T-helper 2 cell treated with Interferon-gamma antibody and Interleukin-4, amounts not matched to agents 5 μg/mL and 100 μg/mL, for 36 hours (primary cell): ENCODE data around the gene PELO.
A peak's percentile ranks its signal among the peaks of the same experiment; 100 is the strongest.

Experiments
- DNase-seq: peaks from one replicate; pipeline ENCODE4 v3.0.0; 2021; ENCODE audit warnings: low spot score
- H3K27ac Mint-ChIP-seq: one replicate; pipeline ENCODE4 v1.8.0; 2021; ENCODE audit warnings: mild to moderate bottlenecking, mixed read lengths
- H3K27me3 Mint-ChIP-seq: one replicate; pipeline ENCODE4 v1.8.0; 2021; ENCODE audit warnings: low read depth, mixed read lengths
- H3K36me3 Mint-ChIP-seq: one replicate; pipeline ENCODE4 v1.8.0; 2021; ENCODE audit warnings: low read depth, mixed read lengths
- H3K4me1 Mint-ChIP-seq: one replicate; pipeline ENCODE4 v1.8.0; 2021; ENCODE audit warnings: low read depth, mixed read lengths
- H3K4me3 Mint-ChIP-seq: one replicate; pipeline ENCODE4 v1.8.0; 2022; ENCODE audit warnings: mild to moderate bottlenecking, moderate library complexity, mixed read lengths
- H3K9me3 Mint-ChIP-seq: one replicate; pipeline ENCODE4 v1.8.0; 2021; ENCODE audit warnings: mixed read lengths

The PELO gene

DNA sequence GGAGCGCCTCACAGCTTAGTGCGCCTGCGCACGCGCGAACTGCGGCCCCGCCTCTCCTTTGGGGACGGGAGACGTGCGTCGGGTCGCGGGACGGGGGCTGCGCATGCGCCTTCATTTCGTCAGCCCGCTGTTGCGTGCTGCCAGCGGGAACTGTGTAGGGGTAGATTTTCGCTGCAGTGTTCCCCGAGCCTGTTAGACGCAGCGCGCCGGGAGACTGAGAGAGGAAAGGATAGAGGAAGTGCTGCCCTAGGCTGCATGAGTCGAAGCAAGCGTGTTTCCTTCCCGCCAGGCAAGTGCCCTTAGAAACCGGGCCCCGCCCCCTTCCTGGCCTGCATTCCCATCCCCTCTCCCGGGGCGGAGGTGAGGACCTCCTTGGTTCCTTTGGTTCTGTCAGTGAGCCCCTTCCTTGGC lies 12.3 kb downstream of the PELO start:
- Mint-ChIP-seq H3K9me3 (no peaks in the 10 kb centered on the region), H3K27me3 (peaks cover 6% of the 10 kb centered on the region), H3K4me3 (peak overlapping the region; percentile 98), H3K36me3 (peaks cover 35% of the 10 kb centered on the region), H3K27ac (peak overlapping the region; percentile 97), H3K4me1 (peaks cover 47% of the 10 kb centered on the region)
- DNase-seq = peak; percentile 96

GRCh38 chr5:52800394-52801213 lies 12.9 kb downstream of the PELO start:
- H3K4me3 Mint-ChIP-seq = peak overlapping the region; percentile 98
- peaks cover 6% of the 10 kb centered on the region for H3K27me3 Mint-ChIP-seq
- no peaks in the 10 kb centered on the region for H3K9me3 Mint-ChIP-seq
- peak overlapping the region; percentile 97 for H3K27ac Mint-ChIP-seq
- H3K36me3 Mint-ChIP-seq = peaks cover 39% of the 10 kb centered on the region
- H3K4me1 Mint-ChIP-seq = peaks cover 51% of the 10 kb centered on the region
- DNase-seq = peak; percentile 67

GRCh38 chr5:52801329-52801728 lies 13.6 kb downstream of the PELO start:
- Mint-ChIP-seq H3K27ac (peak overlapping the region; percentile 97), H3K4me1 (peaks cover 53% of the 10 kb centered on the region), H3K4me3 (peak overlapping the region; percentile 98), H3K36me3 (peaks cover 39% of the 10 kb centered on the region), H3K27me3 (peaks cover 6% of the 10 kb centered on the region), H3K9me3 (no peaks in the 10 kb centered on the region)
- no peak for DNase-seq

DNA sequence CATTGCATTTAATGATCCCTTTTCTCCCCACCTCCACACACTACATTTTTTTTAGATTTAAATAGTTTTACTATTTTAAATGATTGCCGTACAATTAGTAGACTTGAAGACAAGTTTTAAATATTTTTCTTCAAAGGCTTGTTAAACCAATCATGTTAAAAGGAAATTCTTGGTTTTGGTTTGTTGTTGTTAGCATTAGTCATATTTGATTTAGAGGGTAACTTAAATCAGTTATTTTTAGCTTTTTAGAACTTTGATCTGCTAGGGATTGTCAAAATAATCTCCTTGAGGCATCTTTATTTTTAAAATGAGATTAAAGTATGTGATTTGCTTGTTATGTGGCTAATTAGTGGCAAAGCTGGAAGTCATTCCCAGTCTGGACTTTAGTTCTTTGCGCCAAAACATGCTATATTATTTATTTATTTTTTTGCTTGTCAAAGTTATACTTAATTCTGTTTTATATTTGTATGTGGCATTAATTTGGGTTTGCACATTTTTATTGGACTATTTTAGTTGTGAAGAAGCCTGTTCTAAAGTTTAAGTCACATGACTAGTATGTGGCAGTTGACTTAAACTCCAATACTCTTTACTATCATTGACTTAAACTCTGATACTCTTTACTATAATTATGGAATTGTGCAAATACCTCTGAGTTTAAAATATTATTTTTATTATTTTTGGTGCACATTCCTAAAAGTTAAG lies 14.7 kb downstream of the PELO start:
- H3K27ac Mint-ChIP-seq = no peak overlapping the region
- H3K36me3 Mint-ChIP-seq = peaks cover 39% of the 10 kb centered on the region
- peaks cover 48% of the 10 kb centered on the region for H3K4me1 Mint-ChIP-seq
- H3K9me3 Mint-ChIP-seq = no peaks in the 10 kb centered on the region
- H3K4me3 Mint-ChIP-seq = peak overlapping the region; percentile 98
- no peak for DNase-seq
- peaks cover 3% of the 10 kb centered on the region for H3K27me3 Mint-ChIP-seq

DNA sequence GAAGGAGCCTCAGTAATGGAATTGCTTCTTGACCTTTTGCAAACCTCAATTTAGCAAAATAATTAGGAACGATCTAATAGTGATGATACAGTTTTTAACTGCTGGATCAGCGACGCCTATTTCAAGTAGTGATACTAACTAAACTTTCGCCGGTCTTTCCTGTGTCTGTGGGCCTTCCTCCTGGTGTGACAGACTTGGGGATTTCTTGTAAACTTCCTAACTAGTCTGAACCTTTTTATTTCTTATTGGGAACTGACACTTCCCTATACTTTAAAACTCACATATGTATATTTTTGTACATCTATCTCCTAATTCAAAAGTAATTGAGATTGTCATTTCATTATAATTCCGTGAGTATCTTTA lies 15.2 kb downstream of the PELO start:
- Mint-ChIP-seq H3K36me3 (peaks cover 39% of the 10 kb centered on the region), H3K27me3 (peaks cover 3% of the 10 kb centered on the region), H3K9me3 (no peaks in the 10 kb centered on the region), H3K4me3 (peak overlapping the region; percentile 57), H3K27ac (no peak overlapping the region), H3K4me1 (peaks cover 46% of the 10 kb centered on the region)
- DNase-seq = no peak

DNA sequence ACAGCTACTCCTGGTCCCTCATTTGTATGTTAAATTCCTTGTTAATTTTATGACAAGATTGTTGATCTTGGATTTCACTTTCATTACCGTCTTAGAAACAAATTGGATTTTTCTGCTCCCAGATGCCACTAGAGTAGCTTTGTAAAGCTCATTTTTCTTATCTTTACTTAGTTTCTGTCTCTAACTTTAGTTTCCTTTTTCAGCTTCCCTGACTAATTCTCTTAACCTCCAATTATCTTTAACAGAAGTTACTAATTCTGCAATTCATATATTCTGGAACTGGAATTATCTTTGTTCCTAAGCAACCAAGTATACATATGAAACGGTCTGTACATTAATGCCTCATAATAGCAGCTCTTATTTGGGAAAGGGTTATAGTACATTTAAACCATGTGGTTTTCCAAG lies 16.7 kb downstream of the PELO start:
- Mint-ChIP-seq H3K36me3 (peaks cover 39% of the 10 kb centered on the region), H3K27me3 (no peaks in the 10 kb centered on the region), H3K4me3 (peak overlapping the region; percentile 5), H3K9me3 (no peaks in the 10 kb centered on the region), H3K27ac (no peak overlapping the region), H3K4me1 (peaks cover 35% of the 10 kb centered on the region)
- DNase-seq = no peak

- Mint-ChIP-seq H3K27ac (no peak overlapping the region), H3K4me1 (peaks cover 33% of the 10 kb centered on the region), H3K4me3 (no peak overlapping the region), H3K27me3 (no peaks in the 10 kb centered on the region), H3K36me3 (peaks cover 36% of the 10 kb centered on the region), H3K9me3 (no peaks in the 10 kb centered on the region)
- no peak for DNase-seq
Observed at GRCh38 chr5:52804981-52805380, 17.3 kb downstream of the PELO start.

DNA sequence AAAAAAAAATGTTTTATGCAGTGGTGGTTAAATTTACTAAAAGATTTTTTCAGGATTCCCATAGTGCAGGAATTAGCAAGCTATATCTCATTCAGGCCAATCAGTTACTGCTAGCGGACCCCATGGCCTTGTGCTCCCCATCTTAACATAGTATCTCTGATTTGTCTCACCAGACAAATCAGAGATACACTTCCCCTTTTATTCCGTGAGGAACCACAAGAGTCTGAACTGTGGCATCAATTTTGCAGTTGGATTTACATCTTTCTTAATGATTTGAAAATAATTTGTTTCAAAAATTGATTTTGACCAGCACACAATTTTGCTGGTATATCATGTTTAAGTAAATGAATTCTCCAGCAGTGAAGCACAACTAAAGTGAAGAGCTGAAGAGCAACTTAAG lies 17.9 kb downstream of the PELO start:
- Mint-ChIP-seq H3K4me1 (peaks cover 37% of the 10 kb centered on the region), H3K36me3 (peaks cover 33% of the 10 kb centered on the region), H3K27ac (no peak overlapping the region), H3K9me3 (no peaks in the 10 kb centered on the region), H3K4me3 (no peak overlapping the region), H3K27me3 (no peaks in the 10 kb centered on the region)
- DNase-seq = no peak

DNA sequence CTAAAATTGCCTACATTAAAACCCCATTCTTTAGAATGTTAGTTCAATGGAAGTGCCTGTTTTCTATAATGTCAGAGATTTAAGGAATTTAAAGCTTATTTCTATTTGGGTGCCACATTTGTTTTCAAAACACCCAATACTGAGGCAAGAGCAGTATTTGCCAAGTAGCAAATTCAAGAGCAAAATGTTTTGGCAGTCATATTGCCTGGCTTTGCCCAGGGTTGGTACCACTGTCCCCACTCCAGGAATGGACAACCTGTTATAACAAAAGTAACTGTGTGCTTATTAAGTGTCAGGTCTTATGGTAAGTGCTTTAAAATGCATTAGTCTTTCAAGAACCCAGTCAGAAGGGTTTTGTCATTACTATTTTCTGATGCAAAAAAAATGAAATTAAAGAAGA lies 19.3 kb downstream of the PELO start:
- H3K27ac Mint-ChIP-seq = no peak overlapping the region
- peaks cover 21% of the 10 kb centered on the region for H3K36me3 Mint-ChIP-seq
- DNase-seq = no peak
- no peak overlapping the region for H3K4me3 Mint-ChIP-seq
- H3K9me3 Mint-ChIP-seq = no peaks in the 10 kb centered on the region
- H3K4me1 Mint-ChIP-seq = peaks cover 30% of the 10 kb centered on the region
- no peaks in the 10 kb centered on the region for H3K27me3 Mint-ChIP-seq

DNA sequence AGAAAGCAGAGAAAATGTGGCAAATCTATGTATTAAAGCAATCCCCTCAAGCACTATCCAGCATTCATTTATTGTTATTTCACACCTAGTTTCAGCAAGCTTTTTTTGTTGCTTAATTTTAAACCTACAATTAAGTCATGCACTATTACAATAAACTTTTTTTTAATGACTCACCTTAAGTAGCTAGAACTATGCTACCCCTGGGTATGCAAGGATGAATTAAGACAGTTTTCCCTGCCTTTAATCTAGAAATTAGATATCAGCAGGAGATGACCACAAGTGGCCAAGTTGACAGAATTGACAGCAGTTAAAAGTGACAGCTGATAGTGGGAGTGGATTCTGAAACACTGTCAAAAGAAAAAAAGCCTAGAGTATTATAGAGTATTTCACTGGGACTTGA lies 20.0 kb downstream of the PELO start:
- no peaks in the 10 kb centered on the region for H3K27me3 Mint-ChIP-seq
- no peak overlapping the region for H3K27ac Mint-ChIP-seq
- no peak overlapping the region for H3K4me3 Mint-ChIP-seq
- H3K4me1 Mint-ChIP-seq = peaks cover 29% of the 10 kb centered on the region
- H3K36me3 Mint-ChIP-seq = peaks cover 15% of the 10 kb centered on the region
- no peak for DNase-seq
- H3K9me3 Mint-ChIP-seq = no peaks in the 10 kb centered on the region

DNA sequence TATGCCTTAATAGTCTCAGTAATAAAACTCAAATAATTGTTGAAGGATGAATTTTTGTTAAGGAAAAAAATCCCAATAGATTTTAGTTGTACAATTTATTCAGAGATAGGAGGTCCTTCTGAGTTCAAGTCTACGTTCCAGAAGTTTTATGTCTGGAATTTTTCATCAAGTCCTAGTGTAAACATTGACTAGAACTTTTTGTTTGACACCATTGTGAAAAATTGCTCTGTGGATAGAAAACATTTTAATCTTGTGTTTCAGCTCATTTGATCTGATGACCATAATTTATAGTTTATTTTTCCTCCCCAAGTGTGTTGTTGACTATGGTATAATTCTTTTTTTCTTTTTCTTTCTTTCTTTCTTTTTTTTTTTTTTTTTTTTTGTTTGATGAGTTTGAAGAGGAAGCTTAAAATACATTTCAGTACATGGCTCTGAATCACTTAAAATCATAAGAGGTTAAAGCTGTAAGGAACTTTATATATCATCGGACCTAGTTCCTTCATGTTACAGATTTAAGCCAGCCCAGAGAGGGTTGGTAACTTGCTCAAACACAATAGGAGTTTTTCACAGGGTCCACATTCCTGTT lies 20.7 kb downstream of the PELO start:
- Mint-ChIP-seq H3K27ac (no peak overlapping the region), H3K9me3 (no peaks in the 10 kb centered on the region), H3K36me3 (peaks cover 13% of the 10 kb centered on the region), H3K4me3 (no peak overlapping the region), H3K4me1 (peaks cover 26% of the 10 kb centered on the region), H3K27me3 (no peaks in the 10 kb centered on the region)
- DNase-seq = no peak

GRCh38 chr5:52809884-52810283 lies 22.2 kb downstream of the PELO start:
- no peaks in the 10 kb centered on the region for H3K9me3 Mint-ChIP-seq
- no peak for DNase-seq
- H3K27me3 Mint-ChIP-seq = peaks cover 1% of the 10 kb centered on the region
- peaks cover 5% of the 10 kb centered on the region for H3K36me3 Mint-ChIP-seq
- no peak overlapping the region for H3K4me3 Mint-ChIP-seq
- no peak overlapping the region for H3K27ac Mint-ChIP-seq
- peaks cover 16% of the 10 kb centered on the region for H3K4me1 Mint-ChIP-seq

DNA sequence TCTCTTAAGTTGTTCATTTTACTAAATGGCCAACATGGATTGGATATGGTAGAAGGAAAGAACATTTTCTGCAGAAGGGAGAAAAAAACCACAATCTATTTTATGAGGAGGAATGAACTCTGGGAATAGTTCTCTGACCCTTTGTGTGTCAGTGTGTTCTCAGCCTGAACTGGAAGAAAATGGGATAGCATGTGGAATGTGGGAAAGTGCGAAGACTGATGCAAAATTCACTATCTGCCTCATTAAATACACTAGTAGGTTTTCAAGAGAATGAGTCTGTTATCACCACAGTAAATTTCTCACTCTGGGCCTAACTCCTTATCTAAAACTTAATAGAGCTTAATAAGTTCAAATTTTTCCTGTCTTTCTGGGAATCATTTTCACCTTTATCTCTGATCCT lies 22.7 kb downstream of the PELO start:
- no peak overlapping the region for H3K27ac Mint-ChIP-seq
- no peak for DNase-seq
- H3K9me3 Mint-ChIP-seq = no peaks in the 10 kb centered on the region
- H3K4me3 Mint-ChIP-seq = no peak overlapping the region
- H3K27me3 Mint-ChIP-seq = peaks cover 5% of the 10 kb centered on the region
- peaks cover 13% of the 10 kb centered on the region for H3K4me1 Mint-ChIP-seq
- no peaks in the 10 kb centered on the region for H3K36me3 Mint-ChIP-seq

GRCh38 chr5:52811067-52811749 lies 23.5 kb downstream of the PELO start:
- Mint-ChIP-seq H3K4me3 (no peak overlapping the region), H3K27me3 (peaks cover 5% of the 10 kb centered on the region), H3K4me1 (peaks cover 11% of the 10 kb centered on the region), H3K27ac (no peak overlapping the region), H3K9me3 (no peaks in the 10 kb centered on the region), H3K36me3 (no peaks in the 10 kb centered on the region)
- DNase-seq = no peak
